NCI-H1417 treated with DMSO at 0.1 percent for 48 hours (cell line): ENCODE results near the gene EPB41.

Experiments used
- DNase-seq: peaks from one replicate; lab custom pipeline; 2025; lab: John Stamatoyannopoulos, UW

EPB41 gene

DNA sequence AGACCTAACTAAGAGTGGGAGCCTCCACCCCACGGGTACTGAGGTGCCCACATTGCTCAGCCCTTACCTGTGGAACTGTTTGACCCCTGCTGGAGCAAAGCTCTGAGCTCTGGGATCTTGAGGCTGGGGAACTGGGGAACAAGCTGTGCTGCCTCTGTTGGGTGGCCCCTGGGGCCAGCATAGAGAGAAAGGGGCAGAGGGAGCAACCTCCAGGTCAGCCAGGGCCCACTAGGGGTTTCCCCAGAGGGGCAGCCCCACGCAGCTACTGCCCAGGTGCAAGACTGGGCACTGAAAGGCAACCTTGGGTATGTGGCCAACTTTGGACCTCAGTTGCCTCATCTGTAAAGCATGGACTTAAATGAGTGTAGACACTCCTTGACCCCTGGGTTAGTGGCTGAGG lies 23.5 kb upstream of the EPB41 start:
- DNase-seq = no peak

DNA sequence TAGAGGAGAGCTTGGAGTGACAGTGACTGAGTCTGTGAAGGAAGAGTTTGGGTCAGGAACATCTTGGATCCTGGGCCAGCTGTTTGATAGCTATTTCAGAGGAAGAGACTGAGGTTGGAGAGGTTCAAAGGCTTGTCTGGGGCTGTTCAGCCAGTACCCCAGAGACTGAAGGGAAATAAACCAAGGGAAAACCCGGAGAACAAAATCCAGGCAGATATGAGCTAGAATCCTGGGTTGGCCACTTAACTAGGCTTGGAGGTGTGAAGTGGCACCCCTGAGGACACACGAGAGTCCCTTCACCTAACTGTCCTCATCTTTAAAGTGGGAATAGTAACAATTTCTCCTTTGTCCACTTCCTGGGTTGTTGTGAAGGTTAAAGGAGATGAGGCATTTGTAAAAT lies 23.1 kb upstream of the EPB41 start:
- no peak for DNase-seq

- no peak for DNase-seq
Observed at GRCh38 chr1:28893403-28894102, 20.8 kb upstream of the EPB41 start.

- DNase-seq = no peak
Observed at GRCh38 chr1:28894785-28895184, 19.6 kb upstream of the EPB41 start.

DNA sequence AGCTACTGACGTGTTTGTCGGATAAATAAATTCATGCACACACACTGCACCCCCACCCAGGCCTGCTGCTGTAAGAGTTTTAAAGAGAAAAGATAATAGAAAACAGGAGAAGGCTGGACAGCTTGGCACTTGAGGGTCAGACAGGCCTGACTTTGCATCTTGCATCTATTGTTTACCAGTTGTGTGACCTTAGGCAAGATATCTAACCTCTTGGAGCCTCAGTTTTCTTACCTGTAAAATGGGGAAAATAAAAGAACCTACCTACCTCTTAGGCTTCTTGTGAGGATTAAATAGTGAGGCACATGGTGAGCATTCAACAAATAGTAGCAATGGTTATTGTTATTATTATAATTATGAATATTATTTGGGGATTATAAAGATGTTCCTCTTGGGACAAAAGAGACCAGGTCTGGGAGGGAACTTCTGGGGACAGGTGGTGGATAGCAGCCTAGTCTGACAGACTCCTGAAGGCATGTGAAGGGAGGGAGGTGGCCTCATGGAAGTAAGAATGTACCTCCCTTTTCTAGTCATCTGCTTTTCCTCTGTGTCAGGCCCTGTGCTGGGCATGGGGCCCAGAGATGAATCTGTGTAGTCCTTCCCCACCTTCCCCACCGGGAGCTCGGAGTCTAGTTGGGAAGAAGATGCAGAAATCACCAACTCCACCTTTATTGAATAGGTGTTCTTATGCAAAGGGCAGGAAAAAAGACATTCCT lies 18.3 kb upstream of the EPB41 start:
- DNase-seq = no peak

DNA sequence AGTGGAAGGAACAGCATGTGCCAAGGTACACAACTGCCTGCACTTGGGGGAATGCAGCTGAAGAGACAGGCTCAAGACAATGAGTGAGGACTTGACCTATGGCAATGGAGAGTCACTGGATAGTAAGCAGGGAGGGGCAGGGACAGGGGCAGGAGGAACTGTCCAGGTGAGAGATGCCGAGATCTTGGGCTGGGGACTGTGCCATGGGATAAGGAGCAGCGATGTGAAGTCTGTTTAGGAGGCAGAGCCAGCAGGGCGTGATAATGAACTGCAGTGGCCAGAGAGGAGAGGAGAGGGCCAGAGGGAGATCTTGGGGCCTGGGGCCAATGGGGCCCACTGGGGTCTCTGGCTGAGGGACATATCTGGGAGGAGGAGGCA lies 17.8 kb upstream of the EPB41 start:
- no peak for DNase-seq

GRCh38 chr1:28897789-28898188 lies 16.6 kb upstream of the EPB41 start:
- no peak for DNase-seq

- DNase-seq = no peak
Observed at GRCh38 chr1:28898405-28898881, 15.9 kb upstream of the EPB41 start.

DNA sequence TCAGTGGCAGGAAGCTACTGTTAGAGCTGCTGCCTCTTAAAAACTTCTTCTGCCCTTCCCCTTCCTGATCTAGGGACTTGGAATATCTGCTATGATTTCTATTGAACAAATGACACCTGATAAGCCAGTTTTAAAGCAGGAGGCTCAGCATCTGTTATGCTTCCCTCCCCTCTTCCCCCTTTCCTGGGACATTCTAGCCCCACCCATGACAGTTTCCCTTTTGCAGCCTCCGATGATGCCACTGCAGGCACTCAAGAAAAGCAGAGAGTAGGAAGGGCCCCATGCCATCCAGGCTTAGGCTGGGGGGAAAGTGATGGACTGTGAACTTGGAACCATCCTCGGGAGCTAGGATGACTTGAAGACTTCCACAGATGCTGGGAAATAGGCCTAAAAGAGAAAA lies 15.1 kb upstream of the EPB41 start:
- DNase-seq = no peak

GRCh38 chr1:28900562-28900961 lies 13.8 kb upstream of the EPB41 start:
- DNase-seq = no peak

DNA sequence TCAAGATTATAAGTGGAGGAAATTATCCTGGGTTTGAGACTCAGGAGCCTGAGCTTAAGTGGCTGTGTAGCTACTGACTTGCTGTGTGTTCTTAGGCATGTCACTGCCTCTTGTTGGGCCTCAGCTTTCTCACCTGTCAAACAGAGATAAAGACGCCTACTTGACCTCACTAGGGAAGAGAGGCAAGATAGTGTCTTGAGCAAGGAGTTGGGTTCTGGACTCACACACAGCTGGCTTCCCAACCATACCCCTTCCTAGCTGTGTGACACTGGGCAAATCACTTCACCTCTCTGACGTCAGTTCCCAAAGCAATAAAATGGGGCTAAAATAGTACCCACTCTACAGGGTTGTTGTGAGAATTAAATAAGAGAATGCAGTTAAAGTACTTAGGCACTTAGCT lies 11.6 kb upstream of the EPB41 start:
- DNase-seq = no peak

DNA sequence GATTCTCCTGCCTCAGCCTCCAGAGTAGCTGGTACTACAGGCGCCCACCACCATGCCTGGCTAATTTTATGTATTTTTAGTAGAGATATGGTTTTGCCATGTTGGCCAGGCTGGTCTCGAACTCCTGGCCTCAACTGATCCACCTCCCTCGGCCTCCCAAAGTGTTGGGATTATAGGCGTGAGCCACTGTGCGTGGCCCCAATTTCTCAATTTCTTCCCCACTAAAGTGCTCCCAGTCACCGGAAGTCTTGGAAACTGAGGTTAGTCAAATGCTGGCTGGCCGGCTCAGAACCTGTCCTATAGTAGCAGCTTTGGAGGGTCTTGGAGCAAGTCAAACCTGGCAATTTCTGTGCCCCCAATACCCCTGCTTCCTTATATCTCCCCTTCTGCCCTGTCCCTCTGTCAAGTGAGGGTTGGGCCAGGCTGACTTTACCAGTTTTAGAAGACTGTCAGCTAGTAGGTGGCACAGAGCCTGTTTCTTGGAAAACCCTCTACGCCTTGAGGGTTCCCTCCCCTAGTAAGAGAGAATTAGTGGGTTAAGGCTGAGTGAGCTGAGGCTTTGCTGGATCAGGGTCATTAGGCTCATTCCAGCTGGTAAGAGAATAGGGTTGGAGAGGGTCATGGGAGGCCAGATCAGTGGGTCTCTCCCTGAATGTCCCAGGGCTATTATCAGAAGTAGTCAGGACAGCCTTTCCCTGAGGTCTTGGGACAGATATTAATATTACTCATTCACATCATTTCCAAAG lies 8.3 kb upstream of the EPB41 start:
- DNase-seq = no peak

DNA sequence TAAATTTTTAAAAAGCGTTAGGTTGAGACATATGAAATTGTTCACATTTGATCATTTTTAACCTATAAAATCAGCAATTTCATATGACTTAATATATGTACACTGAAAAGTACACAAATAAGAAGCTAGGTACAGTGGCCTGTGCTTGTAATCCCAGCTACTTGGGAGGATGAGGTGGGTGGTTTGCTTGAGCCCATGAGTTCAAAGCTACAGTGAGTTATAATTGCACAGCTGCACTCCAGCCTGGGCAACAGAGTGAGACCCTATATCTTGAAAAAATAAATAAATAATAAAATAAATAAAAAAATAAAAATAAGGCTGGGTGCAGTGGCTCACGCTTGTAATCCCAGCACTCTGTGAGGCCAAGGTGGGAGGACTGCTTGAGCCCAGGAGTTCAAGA lies 5.2 kb upstream of the EPB41 start:
- DNase-seq = no peak

DNA sequence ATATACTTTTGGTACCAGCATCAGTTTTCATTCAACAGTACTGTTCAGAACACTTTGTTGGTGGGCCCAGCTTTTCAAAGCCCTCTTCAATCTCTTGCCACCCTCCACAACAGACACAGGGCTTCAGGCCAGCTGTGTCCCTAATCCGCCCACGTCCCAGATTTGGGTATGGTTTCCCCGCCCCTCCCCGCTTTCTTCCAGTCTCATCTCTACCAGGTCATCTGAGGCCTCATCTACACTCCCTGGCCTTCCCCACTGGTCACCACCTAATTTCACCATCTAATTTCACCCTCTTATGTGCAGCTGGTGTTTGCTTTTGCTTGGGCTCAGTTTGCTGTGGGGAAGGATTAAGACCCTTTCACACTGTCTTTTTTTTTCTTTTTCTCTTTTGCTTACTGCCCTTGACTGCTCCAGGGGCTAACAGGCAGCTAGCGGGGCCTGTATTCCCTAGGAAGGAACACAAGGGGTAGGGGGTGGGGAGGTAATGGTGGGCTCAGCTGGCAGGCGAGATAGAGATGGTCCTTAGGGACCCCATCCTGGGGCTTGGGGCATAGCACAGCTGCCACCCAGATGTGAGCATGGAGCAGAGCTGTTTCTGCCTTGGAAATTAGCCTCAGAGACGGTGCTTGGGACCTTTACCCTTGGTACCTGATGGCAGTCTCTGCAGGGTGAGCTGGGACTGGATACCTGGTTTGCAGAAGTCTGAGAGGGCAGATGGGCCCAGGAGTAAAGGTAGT lies 3.8 kb upstream of the EPB41 start:
- no peak for DNase-seq

DNA sequence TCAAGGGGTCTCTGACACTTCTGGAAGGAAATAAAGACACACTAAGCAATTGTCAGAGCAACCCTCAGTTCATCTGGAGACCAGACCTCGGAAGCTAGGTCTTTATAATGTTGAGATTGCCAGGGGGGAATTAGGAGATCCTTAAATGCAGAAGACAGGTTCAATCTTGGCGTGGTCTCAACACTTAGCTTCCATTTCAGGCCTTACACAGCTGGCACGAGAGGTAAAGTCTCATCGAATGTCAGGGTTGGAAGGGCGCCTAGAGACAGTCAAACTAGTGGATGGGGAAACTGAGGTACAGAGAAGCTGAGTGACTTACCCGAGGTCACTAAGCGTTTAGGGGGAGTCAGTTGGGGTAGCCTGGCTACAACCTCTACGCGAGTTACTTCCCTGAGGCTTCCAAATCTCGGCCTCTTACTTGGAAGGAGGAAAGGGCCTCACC lies 562 bp upstream of the EPB41 start:
- DNase-seq = no peak

- no peak for DNase-seq
Observed at GRCh38 chr1:28915031-28915895, 894 bp downstream of the EPB41 start.

DNA sequence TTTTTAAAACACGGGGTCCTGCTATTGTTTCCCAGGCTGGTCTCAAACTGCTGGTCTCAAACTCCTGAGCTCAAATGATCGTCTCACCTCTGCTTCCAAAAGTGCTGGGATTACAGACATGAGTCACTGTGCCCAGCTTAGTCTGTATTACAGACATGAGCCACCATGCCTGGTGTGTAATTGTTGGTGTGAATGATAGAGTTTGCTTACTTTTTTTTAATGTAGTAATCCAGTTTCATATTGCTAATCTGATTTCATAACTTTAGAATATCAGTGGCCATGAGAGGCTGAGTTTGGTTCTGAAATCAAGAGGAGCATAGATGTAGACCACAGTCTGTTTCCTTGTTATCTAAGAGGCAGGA lies 3.4 kb downstream of the EPB41 start:
- DNase-seq = no peak

DNA sequence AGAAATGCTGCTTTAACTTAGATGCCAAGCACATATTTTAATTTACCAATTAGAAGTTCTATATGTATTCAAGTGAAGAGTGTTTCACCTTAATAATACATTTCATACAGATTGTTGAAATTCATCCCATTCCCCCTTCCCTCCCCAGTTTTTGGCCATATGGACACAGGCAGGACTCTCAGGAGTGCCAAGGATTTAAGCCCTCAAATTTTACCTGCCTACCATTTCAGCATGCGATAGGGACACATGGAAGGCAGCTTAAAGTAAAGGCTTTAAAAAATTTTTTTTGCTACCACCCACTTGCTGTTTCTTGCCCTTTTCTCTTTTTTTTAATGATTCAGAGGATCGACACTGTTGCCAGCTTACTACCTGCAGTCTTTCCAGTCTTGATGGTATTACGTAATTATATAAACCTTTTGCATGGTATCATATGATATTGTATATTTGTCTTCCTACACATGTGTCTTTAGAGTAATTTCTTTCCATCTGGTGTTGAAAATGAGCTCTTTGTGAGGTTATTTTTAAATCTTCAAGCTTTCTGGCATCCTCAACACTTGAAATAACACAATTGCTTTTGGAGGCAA lies 7.0 kb downstream of the EPB41 start:
- no peak for DNase-seq

DNA sequence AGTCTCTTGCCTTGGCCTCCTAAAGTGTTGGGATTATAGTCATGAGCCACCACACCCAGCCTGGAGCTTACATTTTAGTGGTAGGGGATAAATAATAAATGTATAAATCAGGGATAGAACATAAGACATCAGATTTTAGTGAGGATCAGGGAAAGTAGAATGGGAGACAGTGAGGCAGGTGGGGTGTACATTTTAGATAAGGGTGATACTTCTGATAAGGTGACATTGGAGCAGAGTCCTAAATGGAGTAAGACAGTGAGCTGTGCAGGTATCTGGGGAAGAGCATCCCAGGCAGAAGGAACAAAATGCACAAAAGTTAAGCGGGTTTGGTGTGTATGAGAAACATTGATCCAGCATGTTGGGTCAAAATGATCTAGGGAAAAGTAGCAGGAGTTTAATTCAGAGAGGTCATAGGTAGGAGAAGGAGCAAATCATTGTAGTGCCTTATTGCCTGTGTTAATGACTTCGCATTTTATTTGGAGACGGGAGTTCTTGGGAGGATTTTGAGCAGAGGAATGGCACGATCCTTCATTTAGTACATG lies 11.1 kb downstream of the EPB41 start:
- DNase-seq = no peak

- DNase-seq = no peak
Observed at GRCh38 chr1:28926629-28927265, 12.4 kb downstream of the EPB41 start.
